HG02759 (cell line): ENCODE results near the gene FAM53B.
A peak's percentile ranks its signal among the peaks of the same experiment; 100 is the strongest.
"Not testable (repeated sequence)": the region's sequence is repeated elsewhere in the genome, so short reads cannot be mapped to it uniquely, and the experiment has no call there.

Experiments
- ATAC-seq: cut with Tn5 transposase; IDR thresholded peaks from one replicate; pipeline ENCODE4 v1.9.1; 2021; ENCODE audit warnings: mild to moderate bottlenecking, moderate library complexity; ENCODE audit not compliant: unreplicated experiment

FAM53B gene

DNA sequence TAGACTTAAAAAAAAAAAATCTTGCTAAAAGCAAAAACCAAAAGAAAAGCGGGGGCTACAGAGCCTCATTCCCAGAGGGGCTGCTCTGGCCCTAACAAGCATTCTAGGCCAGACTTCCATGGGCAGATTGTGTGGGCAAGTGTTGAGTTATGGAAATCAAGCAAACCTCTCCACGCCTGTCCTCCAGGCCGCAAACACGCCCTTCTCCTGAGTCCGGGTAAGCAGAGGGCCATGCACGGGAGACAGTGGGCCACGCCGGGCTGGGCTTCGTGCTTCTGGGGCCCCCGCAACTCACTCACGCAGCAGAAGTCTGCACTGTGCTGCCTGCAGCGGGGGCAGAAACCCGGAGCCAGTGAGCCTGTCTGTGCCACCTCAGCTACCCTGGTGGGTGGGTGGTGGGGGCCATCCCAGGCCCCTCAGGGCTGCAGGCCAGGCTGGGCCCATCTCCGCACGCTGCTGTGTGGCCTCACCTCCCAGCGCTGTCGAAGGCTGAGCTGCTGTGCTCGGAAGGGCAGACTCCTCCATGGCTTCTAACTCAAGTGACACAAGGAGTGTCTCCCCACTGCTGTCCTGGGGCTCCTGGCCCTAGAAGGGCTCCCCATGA is 125.6 kb downstream of the FAM53B start:
- ATAC-seq, result no peak

DNA sequence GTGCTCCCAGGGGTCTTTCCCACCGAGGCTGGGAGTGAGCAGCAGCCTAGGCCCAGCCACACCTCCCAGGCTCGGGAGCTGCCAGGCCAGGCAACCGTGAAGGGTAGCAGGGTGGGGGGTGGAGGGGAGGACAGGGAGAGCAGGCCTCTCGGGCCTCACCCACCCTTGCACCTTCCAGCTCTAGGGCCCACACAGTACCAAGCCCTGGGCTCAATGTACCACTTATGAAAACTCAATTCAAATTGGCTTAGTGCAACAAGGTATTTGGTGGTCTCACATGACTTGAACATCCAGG is 127.4 kb downstream of the FAM53B start:
- no peak for ATAC-seq

DNA sequence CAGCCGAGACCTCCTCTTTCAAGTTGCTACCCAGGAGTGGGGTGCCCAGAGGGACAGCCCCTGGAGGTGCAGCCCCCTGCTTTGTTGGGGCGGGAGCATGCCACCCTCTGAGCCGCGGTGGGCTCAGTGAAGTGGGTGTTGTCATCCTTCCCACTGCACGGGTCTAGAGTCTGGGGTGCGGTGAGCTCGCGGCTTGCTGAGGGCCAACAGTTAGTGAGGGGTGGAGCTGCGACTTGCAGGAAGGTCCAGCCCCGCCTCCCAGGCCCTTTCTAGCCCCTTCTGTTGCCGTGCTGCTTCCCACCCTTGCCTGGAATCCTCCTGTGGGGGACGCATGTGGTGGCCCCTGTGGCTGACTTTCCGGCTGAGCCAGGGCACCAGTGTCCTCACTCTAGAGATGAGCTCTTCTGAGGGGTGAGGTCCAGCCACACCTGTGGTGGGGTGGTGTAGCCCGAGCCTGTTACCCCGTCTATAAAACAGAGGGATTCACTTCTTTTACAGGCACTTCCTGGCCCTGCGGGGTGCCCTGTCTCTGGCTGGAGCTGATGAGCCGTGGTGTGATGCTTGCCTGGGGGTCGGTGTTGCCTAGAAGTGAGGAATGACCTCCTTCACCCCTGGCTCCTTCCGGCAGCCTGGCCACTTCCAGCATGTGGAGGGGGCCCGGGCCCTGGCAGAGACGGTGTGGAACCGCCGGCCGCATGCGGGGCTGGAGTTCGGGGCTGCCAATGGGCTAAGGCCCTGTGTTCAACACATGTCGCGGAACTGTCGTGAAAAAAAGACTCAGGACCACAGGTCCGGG is 127.9 kb downstream of the FAM53B start:
- no peak for ATAC-seq

DNA sequence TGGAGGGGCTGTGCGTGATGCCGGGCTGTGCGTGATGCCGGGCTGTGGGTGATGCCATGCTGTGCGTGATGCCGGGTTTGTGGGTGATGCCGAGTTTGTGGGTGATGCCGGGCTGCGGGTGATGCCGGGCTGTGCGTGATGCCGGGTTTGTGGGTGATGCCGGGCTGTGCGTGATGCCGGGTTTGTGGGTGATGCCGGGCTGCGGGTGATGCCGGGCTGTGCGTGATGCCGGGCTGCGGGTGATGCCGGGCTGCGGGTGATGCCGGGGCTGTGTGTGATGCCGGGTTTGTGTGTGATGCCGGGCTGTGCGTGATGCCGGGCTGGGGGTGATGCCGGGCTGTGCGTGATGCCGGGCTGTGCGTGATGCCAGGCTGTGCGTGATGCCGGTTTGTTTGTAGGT is 128.9 kb downstream of the FAM53B start:
- no peak for ATAC-seq

DNA sequence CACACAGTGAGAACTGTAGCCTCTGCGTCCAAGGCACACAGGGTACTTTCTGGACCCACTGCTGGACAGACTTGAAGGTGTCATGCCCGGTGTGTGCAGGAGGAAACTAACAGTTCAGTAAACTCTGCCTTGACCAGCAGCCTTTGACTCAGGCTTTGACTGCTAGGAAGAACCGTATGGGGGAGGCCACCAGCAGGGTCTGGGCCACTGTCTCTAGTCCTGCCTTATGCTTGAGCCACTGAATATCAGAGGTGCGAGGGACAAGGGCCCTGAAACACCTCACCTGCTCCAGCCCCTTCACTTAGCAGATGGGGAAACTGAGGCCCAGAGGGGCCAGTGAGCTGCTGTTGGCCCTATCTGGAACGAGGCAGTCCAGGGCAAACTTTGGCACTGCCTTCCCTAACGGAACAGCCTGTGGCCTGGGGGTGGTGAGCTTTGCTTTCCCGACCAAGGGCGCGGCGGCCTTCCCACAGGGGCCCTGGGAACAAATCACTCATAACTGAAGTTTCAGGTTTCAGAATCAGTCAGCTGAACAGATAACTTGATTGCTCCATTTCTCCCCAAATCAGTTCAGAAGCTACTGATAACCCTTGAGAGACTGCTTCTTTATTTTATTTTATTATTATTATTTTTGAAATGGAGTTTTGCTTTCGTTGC is 130.0 kb downstream of the FAM53B start:
- ATAC-seq, result peak; percentile 51

DNA sequence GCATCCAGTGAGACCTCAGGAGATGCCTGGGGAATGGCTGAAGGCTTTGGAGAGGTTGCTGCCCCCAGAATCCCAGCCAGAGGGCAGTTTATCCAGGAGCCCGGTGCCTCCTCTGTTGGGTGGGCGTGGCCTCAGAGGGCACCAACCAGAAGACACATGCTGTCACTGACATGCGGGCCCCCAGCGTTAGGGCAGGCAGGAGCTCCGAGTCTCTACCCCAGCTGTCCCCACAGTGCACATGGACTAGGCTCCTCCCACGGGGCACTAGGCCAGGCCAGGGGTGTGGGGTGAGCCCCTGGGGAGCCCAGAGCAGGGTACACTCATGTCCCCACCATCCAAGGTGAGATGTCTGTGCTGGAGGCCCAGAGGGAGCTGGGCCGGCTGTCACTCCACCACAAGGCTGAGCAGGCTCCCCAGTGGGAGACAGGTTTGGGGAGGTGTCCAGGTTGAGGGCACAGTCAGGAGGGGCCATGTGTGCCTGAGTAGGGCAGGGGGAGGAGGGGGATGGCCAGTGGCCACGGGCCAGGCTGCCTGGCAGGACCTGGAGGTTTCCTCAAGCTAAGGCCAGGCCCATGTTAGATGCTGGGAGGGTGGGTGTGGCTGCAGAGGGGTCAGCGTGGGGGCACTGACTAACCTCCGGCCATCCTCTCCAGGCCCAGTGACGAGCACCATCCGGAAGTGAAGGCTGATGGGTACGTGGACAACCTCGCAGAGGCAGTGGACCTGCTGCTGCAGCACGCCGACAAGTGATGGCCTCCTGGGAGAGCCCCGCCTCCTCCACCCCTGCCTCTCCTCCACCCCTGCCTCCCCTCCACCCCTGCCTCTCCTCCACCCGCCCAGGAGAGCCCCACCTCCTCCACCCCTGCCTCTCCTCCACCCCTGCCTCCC is 131.3 kb downstream of the FAM53B start:
- peak; percentile 39 for ATAC-seq

DNA sequence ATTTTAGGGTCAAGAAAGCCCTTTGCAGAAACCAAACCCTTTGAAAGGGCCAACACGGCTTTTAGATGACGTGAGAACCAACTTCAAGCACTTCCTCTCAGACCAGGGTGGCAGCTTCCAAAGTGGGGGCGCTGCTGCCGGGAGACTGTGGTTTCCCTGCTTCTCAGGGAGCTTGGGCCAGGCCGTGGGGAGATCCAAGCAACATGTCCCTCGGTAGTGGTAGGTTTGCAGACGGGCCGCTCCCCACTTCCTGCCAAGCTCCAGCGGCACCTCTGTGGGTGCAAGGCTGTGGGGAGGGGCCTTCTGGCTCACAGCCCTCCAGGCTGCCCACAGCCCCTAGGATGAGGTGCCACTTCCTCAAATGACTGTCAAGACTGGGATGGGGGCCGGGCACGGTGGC is 132.4 kb downstream of the FAM53B start:
- ATAC-seq, result no peak

DNA sequence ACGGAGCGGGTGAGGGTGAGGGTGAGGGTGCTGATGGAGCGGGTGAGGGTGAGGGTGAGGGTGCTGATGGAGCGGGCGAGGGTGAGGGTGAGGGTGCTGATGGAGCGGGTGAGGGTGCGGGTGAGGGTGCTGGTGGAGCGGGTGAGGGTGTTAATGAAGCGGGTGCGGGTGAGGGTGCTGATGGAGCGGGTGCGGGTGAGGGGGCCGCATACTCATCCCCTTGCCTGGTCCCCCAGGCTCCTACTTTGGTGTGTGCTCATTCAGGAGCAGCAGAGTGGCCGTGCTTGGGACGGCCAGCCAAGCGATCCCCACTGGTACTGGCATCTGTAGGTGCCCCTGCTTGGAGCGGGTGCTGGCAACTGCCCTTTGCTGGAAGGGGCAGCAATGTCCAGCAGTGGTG is 133.3 kb downstream of the FAM53B start:
- ATAC-seq, result not testable (repeated sequence)

DNA sequence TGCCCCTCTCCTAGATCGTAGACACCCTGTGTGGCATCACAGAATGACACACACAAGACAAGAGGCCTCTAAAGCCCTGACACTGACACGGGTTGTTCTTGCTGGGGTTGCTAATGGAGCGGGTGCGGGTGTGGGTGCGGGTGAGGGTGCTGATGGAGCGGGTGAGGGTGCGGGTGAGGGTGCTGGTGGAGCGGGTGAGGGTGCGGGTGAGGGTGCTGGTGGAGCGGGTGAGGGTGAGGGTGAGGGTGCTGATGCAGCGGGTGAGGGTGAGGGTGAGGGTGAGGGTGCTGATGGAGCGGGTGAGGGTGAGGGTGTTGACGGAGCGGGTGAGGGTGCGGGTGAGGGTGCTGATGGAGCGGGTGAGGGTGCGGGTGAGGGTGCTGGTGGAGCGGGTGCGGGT is 134.0 kb downstream of the FAM53B start:
- not testable (repeated sequence) for ATAC-seq

DNA sequence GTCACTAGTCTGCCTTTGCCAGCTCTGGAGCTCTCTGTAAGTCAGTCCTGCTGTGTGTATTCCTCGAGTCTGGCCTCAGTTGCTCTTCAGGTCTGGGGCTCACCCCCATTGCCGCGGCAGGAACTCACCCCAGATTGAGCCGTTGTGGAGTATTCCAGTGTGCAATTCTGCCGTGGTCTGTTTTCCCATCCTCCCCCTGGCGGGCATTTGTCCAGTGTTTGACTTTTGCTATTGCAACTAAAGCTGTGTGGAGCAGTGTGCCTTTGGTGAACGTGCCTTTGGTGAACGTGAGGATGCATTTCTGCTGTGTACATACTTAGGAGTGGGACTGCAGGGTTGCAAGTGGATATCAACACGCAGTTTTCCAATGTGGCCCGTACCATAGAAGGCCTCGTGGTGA is 134.5 kb downstream of the FAM53B start:
- ATAC-seq, result no peak

DNA sequence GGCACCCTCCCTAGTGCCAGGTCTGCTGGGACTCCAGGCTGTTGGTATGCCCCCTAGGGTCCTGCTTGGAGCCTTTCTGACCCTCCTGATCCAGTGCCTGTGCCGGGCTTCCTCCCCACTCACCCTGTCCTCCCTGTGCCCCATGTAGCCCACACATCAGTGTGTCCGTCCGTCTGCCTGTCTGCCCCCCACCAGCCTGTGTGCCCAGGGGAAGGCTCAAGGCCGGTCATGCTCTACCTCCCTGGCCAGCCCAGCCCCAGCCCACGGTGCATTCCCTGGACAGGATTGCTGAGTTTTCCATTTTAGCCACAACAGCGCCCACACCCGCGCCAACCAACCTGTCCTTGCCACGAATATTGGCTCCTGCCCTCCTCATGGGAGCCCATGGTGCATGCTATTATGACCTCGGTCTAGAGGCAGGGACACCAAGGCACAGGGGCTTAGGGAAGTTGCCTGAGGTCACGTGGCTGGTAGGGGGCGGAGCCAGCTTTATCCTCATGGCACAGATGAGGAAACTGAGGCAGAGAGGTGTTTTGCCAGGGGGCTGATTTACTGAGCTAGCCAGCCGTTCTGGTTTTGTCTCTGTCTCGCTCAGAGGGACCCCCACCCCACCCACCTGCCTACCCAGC is 136.0 kb downstream of the FAM53B start:
- ATAC-seq, result no peak

DNA sequence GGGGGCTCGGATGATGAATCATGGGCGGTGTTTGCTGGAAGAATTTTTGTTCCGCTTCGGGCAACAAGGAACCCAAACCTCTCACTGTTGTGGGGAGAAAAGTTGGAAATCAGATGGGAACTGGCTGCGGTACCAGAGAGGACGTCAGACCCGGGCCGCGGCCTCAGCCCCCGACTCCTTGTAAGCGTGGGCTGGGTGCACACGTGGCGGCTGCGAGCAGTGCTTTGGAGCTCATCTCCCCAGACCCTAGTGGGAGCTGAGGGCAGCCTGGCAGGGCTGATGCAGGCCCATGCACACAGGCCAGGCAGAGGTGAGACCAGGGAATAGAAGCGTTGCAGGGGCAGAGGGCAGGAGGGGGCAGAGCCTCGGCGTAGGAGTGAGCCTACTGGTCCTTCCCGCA is 136.5 kb downstream of the FAM53B start:
- ATAC-seq, result no peak

DNA sequence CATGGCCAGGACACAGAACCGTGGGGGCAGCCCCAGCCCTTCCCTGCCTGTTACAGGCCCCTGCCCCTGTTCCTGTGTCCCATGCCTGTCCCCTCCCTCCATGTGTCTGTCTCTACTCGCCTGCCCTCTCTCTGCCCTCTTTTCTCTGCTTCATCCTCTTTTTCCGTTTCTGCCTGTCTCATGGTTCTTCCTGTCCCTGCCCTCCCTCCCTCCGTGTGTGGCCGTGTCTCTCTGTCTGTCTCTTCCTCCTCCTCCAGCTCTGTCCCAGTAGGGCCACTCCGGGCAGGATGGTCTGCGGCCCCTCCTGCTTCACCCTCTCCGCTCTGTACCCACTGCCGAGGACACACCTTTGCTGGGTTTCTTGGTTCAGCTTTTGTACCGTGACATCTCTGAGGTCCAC is 137.4 kb downstream of the FAM53B start:
- ATAC-seq, result no peak

DNA sequence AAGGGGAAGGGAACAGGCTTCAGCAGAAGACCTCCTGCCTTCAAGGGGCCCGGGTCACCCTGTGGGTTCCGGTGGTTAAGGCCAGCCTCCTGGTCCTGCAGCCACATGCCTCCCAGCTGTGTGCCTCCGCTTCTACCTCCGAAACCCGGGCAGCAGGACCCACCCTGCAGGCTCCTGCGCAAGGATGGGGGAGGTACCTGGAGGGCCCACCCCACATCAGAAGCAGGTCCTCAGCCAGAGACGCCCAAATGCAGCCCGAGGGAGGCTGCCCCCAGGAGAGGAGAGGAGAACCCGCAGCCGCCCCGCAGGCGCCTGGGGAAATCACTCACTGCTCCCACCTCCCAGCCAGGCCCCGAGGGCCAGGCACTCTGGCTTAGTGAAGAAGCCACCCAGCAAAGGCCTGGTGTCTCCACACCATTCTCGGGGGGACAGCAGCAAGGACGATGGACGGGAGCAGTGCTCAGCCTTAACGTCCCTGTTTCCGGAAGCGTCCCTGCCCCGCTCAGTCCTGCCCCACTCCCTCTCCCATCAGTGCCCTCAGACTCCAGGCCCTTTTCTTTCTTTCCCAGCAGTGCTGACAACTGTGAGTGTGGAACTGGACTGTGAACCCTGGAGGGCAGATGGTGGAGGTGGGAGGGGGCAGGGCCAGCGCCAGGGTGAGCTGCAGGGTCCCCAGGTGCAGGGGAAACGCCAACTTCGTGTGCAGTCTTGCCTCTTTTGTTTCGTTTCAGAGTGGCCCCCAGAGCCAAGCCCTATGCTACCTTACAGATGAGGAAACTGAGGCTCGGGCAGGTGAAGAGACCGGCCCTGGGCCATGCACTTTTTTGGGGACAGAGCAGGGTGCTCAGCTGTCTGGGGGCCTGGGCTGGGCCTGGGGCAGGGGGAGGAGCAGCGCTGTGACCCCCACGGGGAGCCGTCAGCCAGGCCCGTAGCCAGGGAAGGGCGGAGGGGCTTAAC is 138.0 kb downstream of the FAM53B start:
- no peak for ATAC-seq

DNA sequence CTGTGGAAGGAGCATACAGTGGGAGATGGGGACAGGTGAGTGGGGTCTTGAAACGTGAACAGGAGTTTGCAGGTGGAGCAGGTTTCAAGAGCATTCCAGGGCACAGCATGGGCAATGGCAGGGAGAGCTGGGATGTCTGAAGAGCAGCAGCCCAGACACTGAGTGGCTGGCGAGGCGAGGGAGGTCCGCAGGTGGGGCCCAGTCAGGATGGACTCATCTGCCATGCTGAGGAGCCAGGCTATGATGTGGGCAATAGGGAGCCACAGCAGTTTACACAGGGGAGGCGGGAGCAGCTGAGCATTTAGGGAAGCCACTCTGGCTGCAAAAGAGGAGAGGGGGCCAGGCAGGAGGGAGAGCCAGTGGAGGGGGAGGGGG is 138.7 kb downstream of the FAM53B start:
- ATAC-seq, result no peak

DNA sequence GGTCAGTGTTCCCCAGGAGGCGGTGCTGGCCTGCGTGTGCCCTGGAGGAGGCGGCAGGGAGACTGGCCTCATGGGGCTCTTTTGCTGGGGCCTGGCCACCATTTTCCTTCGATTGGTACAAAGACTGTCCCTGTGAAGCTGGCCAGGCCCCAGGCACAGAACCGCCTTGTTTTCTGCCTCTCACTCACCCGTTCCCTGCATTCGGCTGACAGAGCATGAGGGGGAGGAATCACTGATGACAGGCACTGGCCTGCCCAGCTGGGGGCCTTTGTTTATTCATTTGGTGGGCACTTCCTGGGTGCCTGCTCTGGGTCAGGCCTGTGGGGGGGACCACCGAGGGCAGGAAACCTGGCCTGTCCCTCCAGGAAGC is 139.2 kb downstream of the FAM53B start:
- ATAC-seq, result no peak

DNA sequence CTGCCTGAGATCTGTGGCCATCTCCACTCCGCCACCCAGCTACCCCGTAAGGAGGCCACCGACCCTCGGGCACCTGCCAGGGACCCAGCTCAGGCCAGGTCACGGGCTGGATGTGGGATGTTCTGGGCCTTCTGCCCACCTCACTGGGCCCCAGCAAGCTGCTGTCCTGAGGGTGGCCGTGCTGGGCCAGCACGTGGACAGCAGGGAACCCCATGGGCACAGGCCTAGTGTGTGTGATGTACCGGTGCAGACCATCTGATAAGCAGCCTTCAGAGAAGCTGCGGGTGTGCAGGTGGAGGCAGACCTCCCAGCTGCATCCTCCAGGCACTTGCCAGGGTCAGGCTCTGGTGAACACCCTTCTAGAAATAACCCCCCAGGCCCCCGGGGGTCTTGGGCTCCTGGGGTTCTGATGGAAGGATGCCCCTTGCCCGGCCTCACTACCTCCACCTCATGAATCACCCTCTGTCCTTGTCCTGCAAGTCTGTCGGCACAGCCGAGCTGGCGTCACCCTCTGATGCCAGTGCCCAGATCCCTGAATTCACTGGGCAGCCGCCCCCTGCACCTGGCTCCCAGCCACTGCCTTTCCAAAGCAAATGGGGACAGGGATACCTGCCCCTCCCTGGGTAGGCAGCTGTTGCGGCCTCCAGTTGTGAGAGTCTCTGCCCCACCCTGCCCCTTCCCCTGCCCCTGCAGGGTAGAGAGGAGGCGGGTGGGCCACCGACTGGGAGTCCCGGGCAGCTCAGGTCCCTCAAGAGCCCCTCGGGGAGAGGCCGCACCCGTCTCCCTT is 139.8 kb downstream of the FAM53B start:
- ATAC-seq, result no peak

DNA sequence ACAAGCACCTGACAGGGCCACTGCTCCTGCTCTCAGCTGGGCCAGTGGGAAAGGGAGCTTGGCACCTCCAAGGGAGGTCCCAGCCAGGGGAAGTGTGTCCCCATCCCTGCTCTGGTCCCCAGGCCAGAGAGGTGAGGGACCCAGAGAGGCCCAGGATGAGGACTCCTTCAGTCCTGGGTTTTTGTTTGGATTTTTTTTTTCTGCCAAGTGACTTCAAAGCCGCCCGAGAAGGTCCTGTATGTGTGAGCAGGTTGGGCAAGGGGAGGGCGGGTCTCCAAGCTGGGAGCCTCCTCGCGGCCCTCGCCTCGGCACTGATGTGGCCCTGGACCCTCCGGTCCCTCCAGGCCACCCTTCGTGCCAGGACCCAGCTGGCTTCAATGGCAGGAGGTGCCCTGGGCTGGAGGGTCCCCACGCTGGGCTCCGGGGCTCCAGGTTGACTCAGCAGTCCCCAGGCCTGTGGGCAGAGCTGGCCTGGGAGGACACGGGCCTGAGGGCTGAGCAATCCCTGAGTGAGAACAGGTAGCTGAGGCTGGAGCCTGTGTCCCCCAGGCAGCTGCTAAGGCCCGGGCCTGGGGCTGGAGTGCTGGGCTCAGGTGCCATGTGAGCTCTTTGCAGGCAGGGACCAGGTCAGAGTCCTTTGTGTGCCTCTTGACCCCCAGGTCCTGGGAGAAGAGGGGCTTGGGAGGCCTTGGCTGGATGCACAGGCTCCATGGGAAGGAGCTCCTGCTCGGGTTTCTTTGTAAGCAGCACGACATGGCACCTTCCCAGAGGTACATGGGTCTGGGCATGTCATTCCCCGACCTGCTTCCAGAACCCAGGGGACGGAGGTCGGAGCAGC is 140.6 kb downstream of the FAM53B start:
- no peak for ATAC-seq
